Measurements from ENCODE around the gene LIMS1.
"Not testable (repeated sequence)": the region's sequence is repeated elsewhere in the genome, so short reads cannot be mapped to it uniquely, and the experiment has no call there.

DNA sequence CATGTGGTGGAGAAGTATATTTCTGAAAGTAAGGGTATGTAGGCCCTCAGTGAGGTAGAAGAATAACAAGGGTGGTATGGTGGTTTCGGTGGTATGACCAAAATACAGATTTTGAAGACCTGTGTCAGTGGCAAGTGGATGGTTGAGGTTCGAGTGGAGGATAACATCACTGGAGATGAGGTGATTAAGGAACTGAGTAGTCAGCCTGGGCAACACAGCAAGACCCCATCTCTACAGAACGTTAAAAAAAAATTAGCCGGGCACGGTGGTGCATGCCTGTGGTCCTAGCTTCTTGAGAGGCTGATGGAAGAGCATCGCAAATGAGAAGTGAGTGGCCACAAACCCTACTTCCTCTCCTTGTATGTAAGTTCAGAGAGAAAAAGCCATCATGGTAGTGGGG, 200.4 kb downstream of the LIMS1 start:
- TF ChIP-seq, protein P1, sequence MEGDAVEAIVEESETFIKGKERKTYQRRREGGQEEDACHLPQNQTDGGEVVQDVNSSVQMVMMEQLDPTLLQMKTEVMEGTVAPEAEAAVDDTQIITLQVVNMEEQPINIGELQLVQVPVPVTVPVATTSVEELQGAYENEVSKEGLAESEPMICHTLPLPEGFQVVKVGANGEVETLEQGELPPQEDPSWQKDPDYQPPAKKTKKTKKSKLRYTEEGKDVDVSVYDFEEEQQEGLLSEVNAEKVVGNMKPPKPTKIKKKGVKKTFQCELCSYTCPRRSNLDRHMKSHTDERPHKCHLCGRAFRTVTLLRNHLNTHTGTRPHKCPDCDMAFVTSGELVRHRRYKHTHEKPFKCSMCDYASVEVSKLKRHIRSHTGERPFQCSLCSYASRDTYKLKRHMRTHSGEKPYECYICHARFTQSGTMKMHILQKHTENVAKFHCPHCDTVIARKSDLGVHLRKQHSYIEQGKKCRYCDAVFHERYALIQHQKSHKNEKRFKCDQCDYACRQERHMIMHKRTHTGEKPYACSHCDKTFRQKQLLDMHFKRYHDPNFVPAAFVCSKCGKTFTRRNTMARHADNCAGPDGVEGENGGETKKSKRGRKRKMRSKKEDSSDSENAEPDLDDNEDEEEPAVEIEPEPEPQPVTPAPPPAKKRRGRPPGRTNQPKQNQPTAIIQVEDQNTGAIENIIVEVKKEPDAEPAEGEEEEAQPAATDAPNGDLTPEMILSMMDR (IDR thresholded peaks at IDR 0.05) = not testable (repeated sequence)
- TF ChIP-seq POLR2A (IDR thresholded peaks at IDR 0.05) = not testable (repeated sequence)
